OCI-LY1 (cell line): ENCODE data around the gene SP3.

ENCODE experiments used
- H2AFZ ChIP-seq: fragments of 200-600 bp; sonication (generic), shearing (Covaris generic); 2 replicates; pipeline ENCODE4 v1.6.0; 2014; ENCODE audit warnings: antibody characterized with exemption, mild to moderate bottlenecking, low read length
- H3F3A ChIP-seq: fragments of 200-600 bp; sonication (generic), shearing (Covaris generic); 2 replicates; pipeline ENCODE4 v1.6.0; 2014; ENCODE audit warnings: mild to moderate bottlenecking, antibody characterized with exemption, low read length, moderate library complexity; ENCODE audit not compliant: insufficient read depth
- H3K27ac ChIP-seq: fragments of 200-600 bp; sonication (generic); 2 replicates; pipeline ENCODE4 v1.5.1; 2014; ENCODE audit warnings: low read length, mixed run types, mild to moderate bottlenecking, low read depth; ENCODE audit not compliant: poor library complexity, severe bottlenecking
- H3K27me3 ChIP-seq: fragments of 200-600 bp; sonication (generic); 2 replicates; pipeline ENCODE4 v1.6.0; 2014; ENCODE audit warnings: antibody characterized with exemption, mild to moderate bottlenecking, low read length, moderate library complexity; ENCODE audit not compliant: insufficient read depth
- H3K36me3 ChIP-seq: fragments of 200-600 bp; sonication (generic); 2 replicates; pipeline ENCODE4 v1.6.1; 2014; ENCODE audit warnings: mild to moderate bottlenecking, antibody characterized with exemption, low read length, moderate library complexity, mixed read lengths; ENCODE audit not compliant: insufficient read depth
- H3K4me1 ChIP-seq: fragments of 200-600 bp; sonication (generic); 2 replicates; pipeline ENCODE4 v1.5.1; 2014; ENCODE audit warnings: mild to moderate bottlenecking, low read length, moderate library complexity; ENCODE audit not compliant: insufficient read depth, severe bottlenecking
- H3K4me2 ChIP-seq: fragments of 200-600 bp; sonication (generic), shearing (Covaris generic); 2 replicates; pipeline ENCODE4 v1.6.1; 2014; ENCODE audit warnings: low read length
- H3K4me3 ChIP-seq: fragments of 200-600 bp; sonication (generic); 2 replicates; pipeline ENCODE4 v1.5.1; 2014; ENCODE audit warnings: low read length, low read depth, mild to moderate bottlenecking, mixed read lengths; ENCODE audit not compliant: poor library complexity, severe bottlenecking
- H3K79me2 ChIP-seq: fragments of 200-600 bp; shearing (Covaris generic); 2 replicates; pipeline ENCODE4 v1.6.1; 2016; ENCODE audit warnings: mixed run types, low read length, mixed read lengths; ENCODE audit not compliant: insufficient read depth
- H3K9ac ChIP-seq: fragments of 200-600 bp; sonication (generic), shearing (Covaris generic); 2 replicates; pipeline ENCODE4 v1.6.1; 2014; ENCODE audit warnings: mild to moderate bottlenecking, low read length, mixed read lengths
- H3K9me2 ChIP-seq: fragments of 200-600 bp; sonication (generic), shearing (Covaris generic); 2 replicates; pipeline ENCODE4 v1.6.1; 2014; ENCODE audit warnings: low read depth, mild to moderate bottlenecking, low read length, mixed read lengths
- H3K9me3 ChIP-seq: fragments of 200-600 bp; shearing (Covaris generic); 2 replicates; pipeline ENCODE4 v1.6.1; 2014; ENCODE audit warnings: low read length, mixed read lengths
- H4K20me1 ChIP-seq: fragments of 200-600 bp; sonication (generic), shearing (Covaris generic); 2 replicates; pipeline ENCODE4 v1.6.0; 2016; ENCODE audit warnings: mild to moderate bottlenecking, low read length; ENCODE audit not compliant: insufficient read depth
- CTCF ChIP-seq: fragments of 200-600 bp; sonication (generic), shearing (Covaris generic); IDR thresholded peaks from 2 replicates; pipeline ENCODE4 v1.5.1; 2017; ENCODE audit warnings: mild to moderate bottlenecking, antibody characterized with exemption, low read length, moderate library complexity, mixed read lengths
- EZH2 ChIP-seq: fragments of 200-600 bp; sonication (generic), shearing (Covaris generic); IDR thresholded peaks from 2 replicates; pipeline ENCODE4 v1.8.0; 2017; ENCODE audit warnings: borderline replicate concordance, mixed run types, mild to moderate bottlenecking, antibody characterized with exemption, low read length, moderate library complexity, mixed read lengths

The SP3 gene

GRCh38 chr2:173979751-173980351 lies 14.7 kb upstream of the SP3 start:
- Histone ChIP-seq H3K27ac (no peak overlapping the region), H3K4me2 (no peak overlapping the region), H3K36me3 (no peaks in the 10 kb centered on the region), H4K20me1 (no peaks in the 10 kb centered on the region), H3K79me2 (no peaks in the 10 kb centered on the region), H3K9me3 (no peaks in the 10 kb centered on the region), H3F3A (no peaks in the 10 kb centered on the region), H3K4me1 (no peaks in the 10 kb centered on the region), H3K9ac (no peak overlapping the region), H3K27me3 (no peaks in the 10 kb centered on the region), H3K9me2 (no peaks in the 10 kb centered on the region), H2AFZ (no peak overlapping the region), H3K4me3 (no peak overlapping the region)
- TF ChIP-seq CTCF (no peak), EZH2 (no peak)

GRCh38 chr2:173978447-173978846 lies 13.3 kb upstream of the SP3 start:
- H3K36me3 ChIP-seq, result no peaks in the 10 kb centered on the region
- no peak overlapping the region for H2AFZ ChIP-seq
- TF ChIP-seq EZH2, result no peak
- no peak for TF ChIP-seq CTCF
- H3K79me2 ChIP-seq, result no peaks in the 10 kb centered on the region
- no peak overlapping the region for H3K27ac ChIP-seq
- no peak overlapping the region for H3K4me2 ChIP-seq
- no peaks in the 10 kb centered on the region for H3F3A ChIP-seq
- no peaks in the 10 kb centered on the region for H3K4me1 ChIP-seq
- no peaks in the 10 kb centered on the region for H3K27me3 ChIP-seq
- no peak overlapping the region for H3K9ac ChIP-seq
- no peaks in the 10 kb centered on the region for H4K20me1 ChIP-seq
- H3K9me2 ChIP-seq, result no peaks in the 10 kb centered on the region
- no peaks in the 10 kb centered on the region for H3K9me3 ChIP-seq
- H3K4me3 ChIP-seq, result no peak overlapping the region

GRCh38 chr2:173972636-173973035 lies 7.5 kb upstream of the SP3 start:
- Histone ChIP-seq H3K9me3 (no peaks in the 10 kb centered on the region), H3K4me2 (no peak overlapping the region), H3K79me2 (no peaks in the 10 kb centered on the region), H3K4me3 (no peak overlapping the region), H2AFZ (no peak overlapping the region), H4K20me1 (no peaks in the 10 kb centered on the region), H3K27me3 (no peaks in the 10 kb centered on the region), H3K36me3 (no peaks in the 10 kb centered on the region), H3K4me1 (no peaks in the 10 kb centered on the region), H3K27ac (no peak overlapping the region), H3K9me2 (no peaks in the 10 kb centered on the region), H3K9ac (no peak overlapping the region), H3F3A (no peaks in the 10 kb centered on the region)
- no peak for TF ChIP-seq CTCF
- no peak for TF ChIP-seq EZH2
